H4 (cell line): ENCODE results near the gene GADD45A. TPM values are rescaled to one million over a fixed set of nuclear protein-coding genes. Genes with fewer than 3 reads are reported as not detected.
"Not testable (repeated sequence)": the region's sequence is repeated elsewhere in the genome, so short reads cannot be mapped to it uniquely, and the experiment has no call there.

Source experiments
- DNase-seq: peaks from one replicate; pipeline ENCODE4 v3.0.0-alpha.2; 2015; ENCODE audit warnings: low spot score
- total RNA-seq: library from RNA; depleted of rRNA; stranded (reverse); fragments of >200 nt; shearing (Covaris generic); gene quantifications from 2 replicates; pipeline ENCODE4 v1.2.3, GENCODE V29; 2014

Gene GADD45A
- total RNA-seq, 1 experiment from 2014 or later: 44.6 TPM

- no peak for DNase-seq
These were observed 34.6 kb downstream of the GADD45A start for GRCh38 chr1:67719329-67720196.

- no peak for DNase-seq
These were observed 36.1 kb downstream of the GADD45A start for GRCh38 chr1:67721112-67721511.

- no peak for DNase-seq
These were observed 36.8 kb downstream of the GADD45A start for GRCh38 chr1:67721650-67722291.

GRCh38 chr1:67722292-67722944, 37.4 kb downstream of the GADD45A start:
- DNase-seq: no peak

- no peak for DNase-seq
These were observed 38.1 kb downstream of the GADD45A start for GRCh38 chr1:67723126-67723525.

- no peak for DNase-seq
These were observed 38.6 kb downstream of the GADD45A start for GRCh38 chr1:67723620-67724019.

- DNase-seq: peak; percentile 83
These were observed 40.0 kb downstream of the GADD45A start for GRCh38 chr1:67724928-67725560.

GRCh38 chr1:67726224-67726623, 41.2 kb downstream of the GADD45A start:
- no peak for DNase-seq

GRCh38 chr1:67729872-67730271, 44.9 kb downstream of the GADD45A start:
- no peak for DNase-seq

GRCh38 chr1:67730312-67730711, 45.3 kb downstream of the GADD45A start:
- not testable (repeated sequence) for DNase-seq

- DNase-seq: no peak
These were observed 46.3 kb downstream of the GADD45A start for GRCh38 chr1:67731322-67731721.

- DNase-seq: peak; percentile 49
These were observed 47.8 kb downstream of the GADD45A start for GRCh38 chr1:67732750-67733151.

GRCh38 chr1:67733681-67734322, 48.8 kb downstream of the GADD45A start:
- no peak for DNase-seq

GRCh38 chr1:67734323-67734690, 49.3 kb downstream of the GADD45A start:
- DNase-seq: no peak

GRCh38 chr1:67735206-67735605, 50.2 kb downstream of the GADD45A start:
- no peak for DNase-seq

GRCh38 chr1:67735806-67736627, 51.0 kb downstream of the GADD45A start:
- peak; percentile 94 for DNase-seq

GRCh38 chr1:67736750-67737149, 51.7 kb downstream of the GADD45A start:
- no peak for DNase-seq

- no peak for DNase-seq
These were observed 52.9 kb downstream of the GADD45A start for GRCh38 chr1:67737875-67738274.
